Measurements from ENCODE around the gene SRGAP2C.
"Not testable (repeated sequence)": the region's sequence is repeated elsewhere in the genome, so short reads cannot be mapped to it uniquely, and the experiment has no call there.

SRGAP2C gene

DNA sequence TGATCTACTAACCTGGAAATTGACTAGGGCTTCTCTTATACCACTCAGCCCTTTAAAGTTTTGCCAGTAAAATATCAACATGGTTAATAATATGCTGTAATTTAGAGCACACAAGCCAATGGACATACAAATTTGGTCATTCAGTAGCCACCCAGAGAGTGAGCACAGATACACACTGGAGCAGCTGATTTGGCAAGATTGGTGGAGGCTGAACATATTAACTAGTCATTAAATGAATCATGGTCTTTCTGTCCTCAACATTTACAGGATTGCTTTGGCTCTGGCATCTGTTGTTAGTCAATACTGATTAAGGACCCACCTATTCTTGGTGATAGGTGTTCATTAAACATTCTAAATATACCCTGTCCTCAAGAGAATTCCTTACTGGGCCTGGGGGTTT, 130.7 kb downstream of the SRGAP2C start:
- H3K4me3 Mint-ChIP-seq; H3K27me3 Mint-ChIP-seq; H3K9me3 Mint-ChIP-seq; H3K4me1 Mint-ChIP-seq (ENCODE audit: low read depth); H3K27ac Mint-ChIP-seq; H3K36me3 Mint-ChIP-seq (ENCODE audit: low read depth): not testable (repeated sequence)

- H3K27me3 Mint-ChIP-seq; H3K36me3 Mint-ChIP-seq (ENCODE audit: low read depth): not testable (repeated sequence)
These were observed 131.3 kb downstream of the SRGAP2C start for GRCh38 chr1:121316081-121316480.

GRCh38 chr1:121317491-121318468, 133.0 kb downstream of the SRGAP2C start:
- not testable (repeated sequence) for H3K9me3 Mint-ChIP-seq; H3K36me3 Mint-ChIP-seq (ENCODE audit: low read depth); H3K27ac Mint-ChIP-seq; H3K4me3 Mint-ChIP-seq; H3K4me1 Mint-ChIP-seq (ENCODE audit: low read depth); H3K27me3 Mint-ChIP-seq

More at GRCh38 chr1:121316081-121316480, 131.3 kb downstream of the SRGAP2C start:
- H3K4me3 Mint-ChIP-seq; H3K9me3 Mint-ChIP-seq; H3K4me1 Mint-ChIP-seq (ENCODE audit: low read depth); H3K27ac Mint-ChIP-seq: not testable (repeated sequence)

GRCh38 chr1:121318687-121319086, 133.9 kb downstream of the SRGAP2C start:
- H3K27ac Mint-ChIP-seq; H3K27me3 Mint-ChIP-seq; H3K9me3 Mint-ChIP-seq; H3K36me3 Mint-ChIP-seq (ENCODE audit: low read depth); H3K4me3 Mint-ChIP-seq; H3K4me1 Mint-ChIP-seq (ENCODE audit: low read depth): not testable (repeated sequence)

- H3K4me3 Mint-ChIP-seq; H3K27me3 Mint-ChIP-seq; H3K36me3 Mint-ChIP-seq (ENCODE audit: low read depth); H3K27ac Mint-ChIP-seq; H3K4me1 Mint-ChIP-seq (ENCODE audit: low read depth); H3K9me3 Mint-ChIP-seq: not testable (repeated sequence)
These were observed 136.9 kb downstream of the SRGAP2C start for GRCh38 chr1:121321660-121322059.

GRCh38 chr1:121324726-121325125, 140.0 kb downstream of the SRGAP2C start:
- not testable (repeated sequence) for H3K4me1 Mint-ChIP-seq (ENCODE audit: low read depth); H3K27me3 Mint-ChIP-seq; H3K27ac Mint-ChIP-seq; H3K36me3 Mint-ChIP-seq (ENCODE audit: low read depth); H3K4me3 Mint-ChIP-seq; H3K9me3 Mint-ChIP-seq

DNA sequence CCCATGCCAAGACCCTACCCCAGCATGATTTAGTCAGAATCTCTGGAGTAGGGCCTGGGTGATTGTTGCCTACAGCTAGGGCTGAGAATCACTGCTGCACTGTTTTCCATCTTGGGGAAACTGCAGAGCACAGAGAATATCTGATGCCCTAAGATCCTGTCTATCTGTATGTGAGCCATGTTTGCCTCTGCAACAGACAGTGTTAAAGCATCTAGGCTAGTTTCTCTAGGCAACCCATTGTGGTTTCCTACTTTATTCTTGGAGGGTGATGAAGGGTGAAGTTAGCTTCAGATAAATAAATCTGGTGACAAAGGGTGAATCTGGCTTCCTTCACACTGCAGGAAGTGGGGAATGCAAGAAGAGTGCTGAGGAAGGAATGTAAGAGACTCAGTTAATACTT, 147.4 kb downstream of the SRGAP2C start:
- H3K27ac Mint-ChIP-seq; H3K36me3 Mint-ChIP-seq (ENCODE audit: low read depth); H3K27me3 Mint-ChIP-seq; H3K4me3 Mint-ChIP-seq; H3K9me3 Mint-ChIP-seq; H3K4me1 Mint-ChIP-seq (ENCODE audit: low read depth): not testable (repeated sequence)

DNA sequence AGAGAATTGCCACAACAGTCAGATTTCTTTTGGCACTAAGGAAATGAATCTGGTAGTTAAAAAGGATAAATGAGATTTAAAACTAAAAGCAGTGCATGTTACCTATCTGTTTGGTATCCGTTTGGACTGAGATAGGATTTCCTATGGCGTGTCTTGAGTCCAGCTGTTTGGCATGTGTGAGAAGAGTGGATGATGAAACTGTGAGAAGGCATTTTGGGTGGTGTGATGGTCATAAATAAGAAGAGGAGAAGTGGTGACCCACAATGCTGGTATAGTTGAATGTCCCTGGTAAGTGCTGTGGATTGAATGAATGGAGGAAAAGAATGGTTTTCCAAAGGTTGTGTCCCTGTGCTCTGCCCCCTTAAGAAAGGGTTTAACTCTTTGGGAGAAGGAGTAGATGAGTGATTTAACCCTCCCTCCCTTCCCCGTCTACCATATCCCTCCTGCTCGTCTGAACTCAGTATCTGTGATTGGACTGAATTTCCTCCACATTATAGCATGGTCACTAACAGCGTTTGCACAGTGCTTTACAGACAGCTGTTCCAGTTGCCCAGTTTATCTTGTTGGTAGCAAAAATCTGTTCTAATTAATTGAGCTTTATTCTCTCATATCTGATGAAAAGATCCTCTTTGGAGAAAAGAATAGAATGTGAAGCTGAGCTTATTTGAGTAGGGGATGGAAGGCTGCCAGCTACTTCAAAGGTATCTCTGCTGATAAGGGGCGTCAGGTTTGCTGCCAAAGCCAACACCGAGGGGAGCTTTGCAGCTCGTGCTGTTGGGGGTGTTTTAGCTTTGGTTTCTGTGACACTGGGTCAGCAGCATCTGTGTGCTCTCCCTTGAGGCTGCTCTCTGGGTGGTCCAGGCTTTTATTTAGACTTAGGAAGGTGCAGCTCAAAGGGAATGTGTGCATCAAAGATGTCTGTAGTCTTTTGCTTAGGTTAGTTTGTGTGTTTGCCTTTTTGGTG, 148.1 kb downstream of the SRGAP2C start:
- H3K9me3 Mint-ChIP-seq; H3K27ac Mint-ChIP-seq; H3K4me1 Mint-ChIP-seq (ENCODE audit: low read depth); H3K36me3 Mint-ChIP-seq (ENCODE audit: low read depth); H3K4me3 Mint-ChIP-seq; H3K27me3 Mint-ChIP-seq: not testable (repeated sequence)

GRCh38 chr1:121337958-121338357, 153.2 kb downstream of the SRGAP2C start:
- H3K9me3 Mint-ChIP-seq: not testable (repeated sequence)

DNA sequence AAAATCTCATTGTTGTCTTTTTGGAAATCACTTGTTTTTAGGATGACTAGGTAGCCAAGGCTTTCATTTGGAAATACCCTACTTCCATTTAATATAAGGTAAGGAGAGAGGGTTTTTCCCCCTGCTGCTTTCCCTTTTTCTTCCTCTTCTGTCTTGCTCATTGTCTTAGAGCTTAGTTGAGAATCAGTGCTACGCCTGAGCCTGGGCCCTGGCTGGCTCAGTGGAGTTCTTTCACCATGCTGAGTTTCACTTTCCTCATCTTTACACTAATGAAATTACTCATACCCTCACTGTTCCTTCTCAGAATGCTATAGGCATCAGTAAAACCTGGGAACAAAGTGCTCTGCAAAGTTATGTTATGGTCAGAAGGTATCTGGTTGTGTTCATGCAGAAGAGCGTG, 154.8 kb downstream of the SRGAP2C start:
- H3K4me3 Mint-ChIP-seq; H3K4me1 Mint-ChIP-seq (ENCODE audit: low read depth); H3K36me3 Mint-ChIP-seq (ENCODE audit: low read depth); H3K9me3 Mint-ChIP-seq; H3K27me3 Mint-ChIP-seq; H3K27ac Mint-ChIP-seq: not testable (repeated sequence)

More at GRCh38 chr1:121337958-121338357, 153.2 kb downstream of the SRGAP2C start:
- H3K27ac Mint-ChIP-seq; H3K27me3 Mint-ChIP-seq; H3K4me3 Mint-ChIP-seq; H3K36me3 Mint-ChIP-seq (ENCODE audit: low read depth); H3K4me1 Mint-ChIP-seq (ENCODE audit: low read depth): not testable (repeated sequence)

DNA sequence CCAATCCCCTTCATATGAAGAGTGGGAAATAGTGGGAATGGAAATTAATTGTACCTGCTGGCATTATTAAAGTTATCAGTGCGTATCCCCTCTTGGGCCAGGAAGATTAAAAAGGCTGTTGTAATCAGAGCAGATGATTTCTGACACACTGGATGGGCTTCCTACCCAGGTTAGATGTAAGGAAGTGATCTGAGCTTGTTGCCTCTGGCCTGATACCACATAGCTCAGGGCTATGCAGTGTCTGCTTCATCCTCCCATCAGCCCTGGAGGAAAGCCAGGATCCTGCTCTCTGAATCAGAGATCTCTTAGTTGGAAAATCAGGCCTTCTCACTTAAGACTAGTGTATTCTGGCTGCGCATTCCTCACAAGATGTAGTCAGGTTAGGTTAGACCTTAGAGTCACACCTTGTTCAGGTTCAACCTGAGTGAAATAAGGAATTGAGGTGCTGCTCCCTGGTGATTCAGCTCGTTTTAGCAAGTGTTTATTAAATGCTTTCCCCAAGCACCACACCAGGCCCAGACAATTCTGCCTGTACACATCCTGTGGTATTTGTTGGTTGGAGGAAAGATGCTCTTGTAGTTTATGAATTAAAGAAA, 158.6 kb downstream of the SRGAP2C start:
- not testable (repeated sequence) for H3K36me3 Mint-ChIP-seq (ENCODE audit: low read depth); H3K27ac Mint-ChIP-seq; H3K27me3 Mint-ChIP-seq; H3K9me3 Mint-ChIP-seq; H3K4me1 Mint-ChIP-seq (ENCODE audit: low read depth); H3K4me3 Mint-ChIP-seq

DNA sequence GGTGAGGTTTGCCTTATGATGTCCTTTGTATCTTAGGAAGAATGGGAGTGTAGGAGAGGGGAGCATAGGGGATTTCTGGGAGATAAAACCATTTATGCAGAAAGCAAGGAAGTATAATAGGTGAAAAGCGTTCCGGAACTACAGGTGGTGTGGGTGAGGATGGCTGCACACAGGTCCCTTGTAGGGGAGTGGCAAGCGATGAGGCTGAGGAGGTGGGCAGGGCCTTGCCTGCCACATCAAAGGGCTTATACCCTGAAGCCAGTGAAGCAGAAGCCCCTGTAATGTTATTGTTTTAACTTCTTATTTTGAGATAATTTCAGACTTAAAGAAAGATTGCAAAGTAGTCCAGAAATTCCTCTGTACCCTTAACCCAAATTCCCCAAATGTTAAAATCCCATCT, 159.6 kb downstream of the SRGAP2C start:
- H3K36me3 Mint-ChIP-seq (ENCODE audit: low read depth); H3K9me3 Mint-ChIP-seq; H3K4me3 Mint-ChIP-seq; H3K27me3 Mint-ChIP-seq; H3K4me1 Mint-ChIP-seq (ENCODE audit: low read depth); H3K27ac Mint-ChIP-seq: not testable (repeated sequence)

DNA sequence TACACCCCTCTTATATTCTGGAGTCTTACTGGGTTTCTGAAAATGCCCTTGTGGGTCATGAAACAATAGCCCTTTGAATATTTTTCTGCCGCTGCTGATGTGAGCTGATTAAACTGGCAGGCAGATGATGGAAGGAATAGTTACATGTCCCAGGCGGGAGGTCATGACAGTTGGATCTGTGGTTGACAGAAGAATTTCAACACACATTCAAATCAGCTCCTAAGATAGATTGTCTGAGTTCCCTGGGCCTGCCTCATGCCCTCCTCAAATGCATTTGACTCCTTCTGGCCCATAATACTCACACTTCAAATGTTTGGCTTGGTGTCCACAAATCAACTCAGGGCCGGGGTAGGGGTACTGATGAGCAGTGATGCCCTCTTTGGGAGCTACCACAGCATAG, 161.9 kb downstream of the SRGAP2C start:
- H3K4me3 Mint-ChIP-seq; H3K27me3 Mint-ChIP-seq; H3K36me3 Mint-ChIP-seq (ENCODE audit: low read depth); H3K4me1 Mint-ChIP-seq (ENCODE audit: low read depth); H3K27ac Mint-ChIP-seq; H3K9me3 Mint-ChIP-seq: not testable (repeated sequence)

- not testable (repeated sequence) for H3K27me3 Mint-ChIP-seq; H3K27ac Mint-ChIP-seq; H3K9me3 Mint-ChIP-seq; H3K4me3 Mint-ChIP-seq; H3K4me1 Mint-ChIP-seq (ENCODE audit: low read depth); H3K36me3 Mint-ChIP-seq (ENCODE audit: low read depth)
These were observed 162.7 kb downstream of the SRGAP2C start for GRCh38 chr1:121347476-121347875.

DNA sequence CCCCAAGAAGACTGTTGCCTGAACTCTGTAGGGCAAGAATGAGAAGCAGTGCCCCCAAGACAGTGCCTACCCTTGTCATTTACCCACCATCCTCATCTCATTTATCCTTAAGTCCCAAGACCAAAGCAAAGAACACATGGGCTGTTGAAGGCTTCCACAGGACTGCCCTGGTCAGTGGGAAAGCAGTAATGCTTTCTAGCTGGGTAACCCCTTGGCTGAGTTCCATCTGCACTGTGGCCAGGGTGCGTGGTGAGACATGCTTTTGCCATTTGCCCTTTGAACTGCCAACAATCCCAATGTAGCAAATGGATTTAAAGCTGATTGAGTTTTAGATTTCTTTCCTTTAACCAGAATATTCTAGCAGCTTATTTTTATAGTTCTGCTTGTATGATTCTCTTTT, 163.3 kb downstream of the SRGAP2C start:
- H3K4me3 Mint-ChIP-seq; H3K27ac Mint-ChIP-seq; H3K9me3 Mint-ChIP-seq; H3K36me3 Mint-ChIP-seq (ENCODE audit: low read depth); H3K4me1 Mint-ChIP-seq (ENCODE audit: low read depth); H3K27me3 Mint-ChIP-seq: not testable (repeated sequence)
